MM.1S (cell line): ENCODE results near the gene SNCA.

Experiments
- EZH2 ChIP-seq: fragments of 300-600 bp; sonication (generic); optimal IDR thresholded peaks from 2 replicates; pipeline ENCODE3; 2017; ENCODE audit warnings: low read depth, mild to moderate bottlenecking, antibody characterized with exemption, low read length, mixed read lengths
- EZH2phosphoT487 ChIP-seq: fragments of 300-600 bp; sonication (generic); IDR thresholded peaks from 2 replicates; pipeline ENCODE4 v1.6.1; 2018; ENCODE audit warnings: antibody characterized with exemption, low read length
- TF ChIP-seq, protein P1 (sequence below): fragments of 300-600 bp; sonication (generic); IDR thresholded peaks from 2 replicates; pipeline ENCODE4 v1.5.1; 2016; ENCODE audit warnings: antibody characterized with exemption, low read length, mixed read lengths

DNA sequence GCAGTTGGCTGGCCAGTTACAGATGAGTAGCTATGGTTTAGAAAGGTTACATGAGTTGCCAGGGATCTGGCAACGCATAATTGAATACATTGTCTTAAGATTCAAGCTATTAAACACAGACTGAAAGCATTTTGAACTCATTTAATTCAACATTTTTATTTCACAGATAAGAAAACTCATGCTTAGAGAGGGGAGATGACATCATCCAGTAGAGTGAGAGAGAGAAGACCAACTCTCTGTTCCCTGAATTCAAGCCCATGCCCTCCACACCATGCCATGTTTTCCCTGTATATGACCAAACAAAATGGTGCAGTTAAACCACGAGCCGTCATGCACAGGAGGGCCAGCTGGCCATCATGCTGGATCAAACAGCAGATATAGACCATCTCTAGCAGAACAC lies 22.6 kb downstream of the SNCA start:
- TF ChIP-seq EZH2, result no peak
- TF ChIP-seq, protein P1, sequence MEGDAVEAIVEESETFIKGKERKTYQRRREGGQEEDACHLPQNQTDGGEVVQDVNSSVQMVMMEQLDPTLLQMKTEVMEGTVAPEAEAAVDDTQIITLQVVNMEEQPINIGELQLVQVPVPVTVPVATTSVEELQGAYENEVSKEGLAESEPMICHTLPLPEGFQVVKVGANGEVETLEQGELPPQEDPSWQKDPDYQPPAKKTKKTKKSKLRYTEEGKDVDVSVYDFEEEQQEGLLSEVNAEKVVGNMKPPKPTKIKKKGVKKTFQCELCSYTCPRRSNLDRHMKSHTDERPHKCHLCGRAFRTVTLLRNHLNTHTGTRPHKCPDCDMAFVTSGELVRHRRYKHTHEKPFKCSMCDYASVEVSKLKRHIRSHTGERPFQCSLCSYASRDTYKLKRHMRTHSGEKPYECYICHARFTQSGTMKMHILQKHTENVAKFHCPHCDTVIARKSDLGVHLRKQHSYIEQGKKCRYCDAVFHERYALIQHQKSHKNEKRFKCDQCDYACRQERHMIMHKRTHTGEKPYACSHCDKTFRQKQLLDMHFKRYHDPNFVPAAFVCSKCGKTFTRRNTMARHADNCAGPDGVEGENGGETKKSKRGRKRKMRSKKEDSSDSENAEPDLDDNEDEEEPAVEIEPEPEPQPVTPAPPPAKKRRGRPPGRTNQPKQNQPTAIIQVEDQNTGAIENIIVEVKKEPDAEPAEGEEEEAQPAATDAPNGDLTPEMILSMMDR, result no peak
- no peak for TF ChIP-seq EZH2phosphoT487
